Skeletal muscle cell (primary cell): ENCODE measurements around the gene TMEM175.

ENCODE experiments used
- DNase-seq: peaks from one replicate; pipeline ENCODE4 v3.0.0-alpha.2; 2010; ENCODE audit warnings: low read depth
- H3K4me3 ChIP-seq: 2 replicates; pipeline ENCODE4 v1.5.1; 2011; ENCODE audit warnings: low read depth, mild to moderate bottlenecking, control low read depth, low read length, moderate library complexity

Gene TMEM175, protein sequence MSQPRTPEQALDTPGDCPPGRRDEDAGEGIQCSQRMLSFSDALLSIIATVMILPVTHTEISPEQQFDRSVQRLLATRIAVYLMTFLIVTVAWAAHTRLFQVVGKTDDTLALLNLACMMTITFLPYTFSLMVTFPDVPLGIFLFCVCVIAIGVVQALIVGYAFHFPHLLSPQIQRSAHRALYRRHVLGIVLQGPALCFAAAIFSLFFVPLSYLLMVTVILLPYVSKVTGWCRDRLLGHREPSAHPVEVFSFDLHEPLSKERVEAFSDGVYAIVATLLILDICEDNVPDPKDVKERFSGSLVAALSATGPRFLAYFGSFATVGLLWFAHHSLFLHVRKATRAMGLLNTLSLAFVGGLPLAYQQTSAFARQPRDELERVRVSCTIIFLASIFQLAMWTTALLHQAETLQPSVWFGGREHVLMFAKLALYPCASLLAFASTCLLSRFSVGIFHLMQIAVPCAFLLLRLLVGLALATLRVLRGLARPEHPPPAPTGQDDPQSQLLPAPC

GRCh38 chr4:931960-932712 is at the start of gene TMEM175, which contains the start of gene GAK:
TSS of gene TMEM175 (plus strand) at chr4:932460. CDS start at chr4:947740, 15,280 bp downstream.
TSS of gene GAK (minus strand) at chr4:932316. CDS start at chr4:932187, 129 bp downstream.
- H3K4me3 ChIP-seq = peak within 1 kb of the TSS; percentile 72
- DNase-seq = peak; percentile 77

GRCh38 chr4:882646-883045 is 49.6 kb upstream of the TMEM175 start:
- no peak overlapping the region for H3K4me3 ChIP-seq
- no peak for DNase-seq

DNA sequence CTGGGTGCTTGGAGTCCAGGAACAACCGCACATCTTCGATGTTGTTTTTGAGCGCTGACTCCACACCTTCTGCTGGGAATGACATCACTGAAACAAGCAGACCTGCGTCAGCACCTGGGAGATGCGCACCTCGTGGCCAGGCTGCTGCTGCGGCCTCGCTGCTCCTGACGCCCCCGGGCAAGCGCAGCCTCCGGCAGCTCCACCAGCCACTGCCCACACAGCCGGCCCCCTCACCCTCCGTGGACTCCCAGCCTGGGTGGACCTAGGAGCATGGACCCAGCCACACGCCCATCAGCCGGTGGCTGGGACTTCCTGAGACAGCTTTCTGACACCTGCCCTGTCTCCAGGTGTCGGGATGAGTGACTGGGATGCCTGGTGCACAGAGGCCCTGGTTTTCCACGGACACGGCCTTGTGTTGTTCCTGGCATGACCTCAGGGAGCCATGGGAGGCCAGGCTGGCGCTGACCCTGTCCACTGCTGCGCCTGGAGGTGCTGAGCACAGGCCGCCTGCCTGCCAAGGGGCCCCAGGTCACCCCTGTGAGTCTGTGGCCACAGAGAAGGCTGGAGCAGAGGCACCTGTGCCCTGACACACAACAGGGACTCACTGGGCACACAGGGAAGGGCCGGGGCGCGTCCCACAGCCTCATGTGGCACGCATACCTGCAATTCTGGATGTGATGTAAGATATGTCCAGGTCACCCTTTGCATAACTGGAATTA is 48.7 kb upstream of the TMEM175 start:
- no peak for DNase-seq
- no peak overlapping the region for H3K4me3 ChIP-seq

- H3K4me3 ChIP-seq = no peak overlapping the region
- DNase-seq = no peak
Observed at GRCh38 chr4:884259-884658, 48.0 kb upstream of the TMEM175 start.

DNA sequence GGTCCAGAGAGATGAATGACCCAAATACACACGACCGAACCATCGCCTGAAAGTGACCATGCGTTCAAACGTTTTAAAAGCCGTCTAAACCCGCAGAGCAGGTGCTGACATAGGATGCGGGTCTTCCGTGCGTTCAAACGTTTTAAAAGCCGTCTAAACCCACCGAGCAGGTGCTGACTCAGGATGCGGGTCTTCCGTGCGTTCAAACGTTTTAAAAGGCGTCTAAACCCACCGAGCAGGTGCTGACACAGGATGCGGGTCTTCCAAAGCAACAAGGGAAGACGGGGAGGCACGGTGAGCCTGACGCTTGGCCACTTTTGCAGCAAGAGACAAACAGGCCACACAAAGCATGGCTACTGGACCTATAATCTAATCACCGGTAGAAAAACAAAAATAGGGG is 47.4 kb upstream of the TMEM175 start:
- no peak overlapping the region for H3K4me3 ChIP-seq
- DNase-seq = no peak

DNA sequence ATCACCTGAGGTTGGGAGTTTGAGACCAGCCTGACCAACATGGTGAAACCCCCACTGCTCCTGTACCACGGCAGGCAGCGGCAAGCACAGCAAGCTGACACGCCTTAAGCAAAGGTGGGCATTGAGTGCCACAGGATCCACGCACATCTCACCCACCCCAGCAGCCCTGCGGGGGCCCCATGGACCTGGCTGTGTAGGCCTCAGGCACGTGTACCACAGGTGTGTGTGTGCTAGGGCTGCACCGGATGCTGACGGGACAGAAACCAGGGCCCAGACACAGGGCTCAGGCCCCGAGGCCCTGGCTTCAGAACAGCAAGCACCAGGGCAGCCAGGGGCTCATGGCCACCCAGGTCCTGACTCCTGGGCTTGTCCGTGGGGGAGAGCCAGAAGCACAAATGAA is 46.9 kb upstream of the TMEM175 start:
- DNase-seq = no peak
- no peak overlapping the region for H3K4me3 ChIP-seq

- no peak for DNase-seq
- H3K4me3 ChIP-seq = no peak overlapping the region
Observed at GRCh38 chr4:886244-886643, 46.0 kb upstream of the TMEM175 start.

DNA sequence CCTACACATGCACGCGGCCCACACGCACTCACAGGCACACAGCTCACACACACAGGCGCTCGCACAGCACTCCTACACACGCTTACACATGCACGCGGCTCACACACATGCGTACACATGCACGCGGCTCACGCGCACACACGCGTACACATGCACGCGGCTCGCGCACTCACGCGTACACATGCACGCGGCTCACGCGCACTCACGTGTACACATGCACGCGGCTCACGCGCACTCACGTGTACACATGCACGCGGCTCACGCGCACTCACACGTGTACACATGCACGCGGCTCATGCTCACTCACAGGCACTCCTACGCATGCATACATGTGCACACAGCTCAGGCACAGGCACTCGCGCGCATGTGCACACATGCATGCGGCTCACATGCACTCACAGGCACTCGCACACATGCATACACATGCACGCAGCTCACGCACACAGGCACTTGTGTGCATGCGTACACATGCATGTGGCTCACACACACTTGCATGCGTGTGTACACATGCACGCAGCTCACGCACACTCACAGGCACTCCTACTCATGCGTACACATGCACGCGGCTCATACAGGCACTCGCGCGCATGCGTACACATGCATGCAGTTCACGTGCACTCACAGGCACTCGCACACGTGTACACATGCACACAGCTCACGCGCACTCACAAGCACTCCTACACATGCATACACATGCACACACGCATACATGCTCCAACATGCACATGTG is 45.1 kb upstream of the TMEM175 start:
- no peak for DNase-seq
- no peak overlapping the region for H3K4me3 ChIP-seq

DNA sequence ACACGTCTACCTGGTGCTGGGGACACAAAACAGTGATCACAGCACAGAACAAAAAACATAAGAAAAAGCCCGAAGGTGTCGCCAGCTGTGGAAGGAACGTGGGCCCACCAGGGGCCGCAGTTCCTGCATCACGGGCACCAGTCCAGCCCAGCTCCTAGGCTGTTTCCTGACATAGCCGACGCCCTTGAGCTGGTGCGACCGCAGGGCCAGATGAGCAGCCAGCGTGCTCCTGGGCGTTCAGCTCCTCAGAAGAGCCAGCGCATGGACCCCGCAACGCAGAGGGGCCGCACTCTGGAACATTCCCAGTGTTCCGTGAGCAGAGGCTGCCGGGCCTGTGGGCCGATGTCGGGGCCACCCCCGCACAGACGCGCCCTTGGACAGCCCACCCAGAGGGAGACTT is 44.2 kb upstream of the TMEM175 start:
- DNase-seq = no peak
- no peak overlapping the region for H3K4me3 ChIP-seq

- no peak overlapping the region for H3K4me3 ChIP-seq
- DNase-seq = no peak
Observed at GRCh38 chr4:889516-889915, 42.7 kb upstream of the TMEM175 start.

DNA sequence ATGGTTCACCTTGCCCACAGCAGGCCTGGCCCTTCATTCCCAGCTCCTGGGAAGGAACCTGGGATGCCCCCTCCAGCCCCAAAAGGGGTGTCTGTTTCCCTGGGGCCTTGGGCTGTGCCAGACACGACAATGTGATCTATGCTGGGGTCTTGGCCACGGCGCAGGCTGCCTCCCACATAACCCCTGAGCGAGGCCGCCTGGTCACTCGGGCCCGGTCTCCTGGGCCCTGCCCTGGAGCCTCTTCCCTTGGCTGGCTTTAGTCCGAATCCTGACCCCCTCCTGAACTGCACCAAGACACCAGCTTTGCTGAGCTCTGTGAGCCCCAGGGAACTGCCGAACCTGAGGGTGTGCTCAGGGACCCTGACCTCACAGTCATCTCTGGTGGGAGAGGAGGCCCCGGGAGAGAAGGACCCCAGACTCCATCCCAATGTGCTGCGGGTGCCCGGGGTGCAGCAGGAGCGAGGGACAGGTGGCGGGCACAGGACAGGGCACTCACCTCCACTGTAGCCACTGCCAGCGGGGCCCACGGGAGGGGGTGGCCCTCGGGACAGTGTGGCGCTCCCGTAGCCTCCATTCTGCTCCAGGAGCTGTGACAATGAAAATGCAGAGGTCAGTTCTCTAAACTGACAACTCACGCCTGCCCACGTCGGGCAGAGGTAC is 42.1 kb upstream of the TMEM175 start:
- no peak overlapping the region for H3K4me3 ChIP-seq
- DNase-seq = no peak

- DNase-seq = no peak
- no peak overlapping the region for H3K4me3 ChIP-seq
Observed at GRCh38 chr4:891747-892146, 40.5 kb upstream of the TMEM175 start.

DNA sequence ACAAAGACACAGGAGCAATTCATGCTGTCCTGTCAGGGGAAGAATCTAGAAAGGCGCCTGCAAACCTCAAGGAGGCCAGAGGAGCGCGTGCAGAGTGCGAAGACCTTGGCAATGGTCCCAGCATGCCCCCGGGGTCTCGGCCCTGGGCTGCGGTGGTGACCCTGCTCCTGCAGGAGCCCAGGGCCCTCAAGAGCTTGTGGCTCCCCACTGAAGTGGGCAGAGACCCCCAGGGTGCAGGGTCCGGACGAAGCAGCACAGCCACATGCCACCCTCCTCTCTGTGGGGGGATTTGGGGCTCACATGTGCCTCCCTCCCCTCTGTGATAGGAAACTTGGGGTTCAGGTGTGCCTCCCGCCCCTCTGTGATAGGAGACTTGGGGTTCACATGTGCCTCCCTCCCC is 39.5 kb upstream of the TMEM175 start:
- DNase-seq = no peak
- no peak overlapping the region for H3K4me3 ChIP-seq

DNA sequence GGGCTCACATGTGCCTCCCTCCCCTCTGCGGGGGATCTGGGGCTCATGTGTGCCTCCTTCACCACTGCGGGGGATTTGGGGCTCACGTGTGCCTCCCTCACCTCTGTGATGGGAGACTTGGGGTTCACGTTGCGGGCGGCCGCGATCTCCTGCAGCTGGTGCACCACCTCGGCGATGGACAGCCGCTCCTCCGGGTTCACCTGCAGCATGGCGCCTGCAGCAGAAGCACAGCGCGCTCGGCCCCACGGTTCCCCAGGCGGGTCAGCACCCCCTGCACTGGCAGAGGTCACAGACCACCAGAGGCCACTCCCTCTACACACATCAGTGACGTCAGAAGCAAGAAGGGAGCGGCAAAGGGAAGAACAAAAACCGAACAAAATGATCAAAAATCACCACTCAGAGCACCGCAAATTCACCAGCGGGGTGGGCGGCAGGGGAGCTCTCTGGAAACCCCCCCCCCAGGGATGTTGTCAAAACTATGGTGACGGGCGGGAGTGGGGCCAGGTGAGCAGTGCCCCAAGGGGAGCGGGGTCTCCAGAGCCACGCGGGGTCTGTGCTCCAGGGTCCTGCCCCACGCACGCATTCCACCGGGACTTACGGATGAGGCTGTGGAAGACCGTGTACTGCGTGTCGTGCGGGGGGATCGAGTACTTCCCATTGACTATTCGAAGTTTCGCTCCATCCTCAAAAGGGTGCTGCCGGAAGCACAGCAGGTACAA is 38.8 kb upstream of the TMEM175 start:
- H3K4me3 ChIP-seq = no peak overlapping the region
- DNase-seq = no peak

DNA sequence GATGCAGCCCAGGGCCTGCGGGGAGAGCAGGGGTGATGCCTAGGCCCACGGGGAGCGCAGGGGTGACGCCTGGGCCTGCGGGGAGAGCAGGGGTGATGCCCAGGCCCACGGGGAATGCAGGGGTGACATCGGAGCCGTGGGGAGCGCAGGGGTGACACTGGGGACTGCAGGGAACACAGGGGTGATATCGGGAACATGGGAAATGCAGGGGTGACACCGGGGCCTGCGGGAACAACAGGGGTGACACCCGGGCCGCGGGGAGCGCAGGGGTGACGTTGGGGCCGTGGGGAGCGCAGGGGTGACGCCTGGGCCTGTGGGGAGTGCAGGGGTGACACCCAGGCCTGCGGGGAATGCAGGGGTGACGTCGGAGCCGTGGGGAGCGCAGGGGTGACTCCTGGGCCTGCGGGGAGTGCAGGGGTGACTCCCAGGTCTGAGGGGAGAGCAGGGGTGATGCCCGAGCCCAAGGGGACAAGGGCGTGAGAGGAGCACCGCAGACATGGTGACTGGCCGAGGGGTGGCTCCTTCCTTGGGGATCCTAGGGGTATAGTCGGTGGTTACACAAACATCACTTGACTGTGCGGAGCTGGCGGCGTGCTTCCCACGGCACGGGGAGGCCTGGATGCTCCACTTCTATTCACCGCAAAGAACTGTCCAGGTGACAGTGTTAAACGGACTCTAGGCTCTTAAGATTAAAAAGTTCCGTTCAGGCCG is 38.1 kb upstream of the TMEM175 start:
- no peak overlapping the region for H3K4me3 ChIP-seq
- no peak for DNase-seq

GRCh38 chr4:895596-895995 is 36.7 kb upstream of the TMEM175 start:
- no peak for DNase-seq
- no peak overlapping the region for H3K4me3 ChIP-seq

GRCh38 chr4:896216-896615 is 36.0 kb upstream of the TMEM175 start:
- no peak for DNase-seq
- no peak overlapping the region for H3K4me3 ChIP-seq

GRCh38 chr4:896630-897029 is 35.6 kb upstream of the TMEM175 start:
- H3K4me3 ChIP-seq = no peak overlapping the region
- DNase-seq = no peak
